ENCODE data around the gene C1R.

C1R gene

GRCh38 chr12:7092229-7092985 lies at the start of gene C1R:
Gene C1R (minus strand): TSS chr12:7092445. CDS start chr12:7092388, 57 bp downstream.
- Histone ChIP-seq H2AFZ (ENCODE audit: low read length) (peak within 1 kb of the TSS; percentile 99), H3K9me3 (replicated peaks; ENCODE audit: insufficient read depth, low read length) (no peaks in the 10 kb centered on the region), H3K4me2 (ENCODE audit: low read depth, low read length) (peak within 1 kb of the TSS; percentile 93), H3K27ac (ENCODE audit: low read length) (no peak within 1 kb of the TSS), H3K9me2 (replicated peaks; ENCODE audit: insufficient read depth, low read length) (no peaks in the 10 kb centered on the region), H3K27me3 (replicated peaks; ENCODE audit: insufficient read depth, low read length) (no peaks in the 10 kb centered on the region), H3F3A (ENCODE audit: insufficient read depth, low read length) (no peaks in the 10 kb centered on the region), H3K9ac (ENCODE audit: low read length) (peak within 1 kb of the TSS; percentile 58; the same call in 1 of the 2 replicates), H3K4me1 (ENCODE audit: low read length) (peaks cover 5% of the 10 kb centered on the region; the same call in 1 of the 2 replicates), H4K20me1 (ENCODE audit: insufficient read depth, low read length) (no peaks in the 10 kb centered on the region), H3K36me3 (replicated peaks; ENCODE audit: insufficient read depth, low read length) (no peaks in the 10 kb centered on the region), H3K79me2 (ENCODE audit: low read length) (no peaks in the 10 kb centered on the region), H3K4me3 (ENCODE audit: low read length) (peak within 1 kb of the TSS; percentile 76)
- DNase-seq, result peak; percentile 59
- TF ChIP-seq, protein P1, sequence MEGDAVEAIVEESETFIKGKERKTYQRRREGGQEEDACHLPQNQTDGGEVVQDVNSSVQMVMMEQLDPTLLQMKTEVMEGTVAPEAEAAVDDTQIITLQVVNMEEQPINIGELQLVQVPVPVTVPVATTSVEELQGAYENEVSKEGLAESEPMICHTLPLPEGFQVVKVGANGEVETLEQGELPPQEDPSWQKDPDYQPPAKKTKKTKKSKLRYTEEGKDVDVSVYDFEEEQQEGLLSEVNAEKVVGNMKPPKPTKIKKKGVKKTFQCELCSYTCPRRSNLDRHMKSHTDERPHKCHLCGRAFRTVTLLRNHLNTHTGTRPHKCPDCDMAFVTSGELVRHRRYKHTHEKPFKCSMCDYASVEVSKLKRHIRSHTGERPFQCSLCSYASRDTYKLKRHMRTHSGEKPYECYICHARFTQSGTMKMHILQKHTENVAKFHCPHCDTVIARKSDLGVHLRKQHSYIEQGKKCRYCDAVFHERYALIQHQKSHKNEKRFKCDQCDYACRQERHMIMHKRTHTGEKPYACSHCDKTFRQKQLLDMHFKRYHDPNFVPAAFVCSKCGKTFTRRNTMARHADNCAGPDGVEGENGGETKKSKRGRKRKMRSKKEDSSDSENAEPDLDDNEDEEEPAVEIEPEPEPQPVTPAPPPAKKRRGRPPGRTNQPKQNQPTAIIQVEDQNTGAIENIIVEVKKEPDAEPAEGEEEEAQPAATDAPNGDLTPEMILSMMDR (IDR thresholded peaks at IDR 0.05; ENCODE audit: low read length), result peak; percentile 86
- TF ChIP-seq EZH2 (optimal IDR thresholded peaks at IDR 0.05; ENCODE audit: low read depth, low read length), result no peak

GRCh38 chr12:7141351-7142005 lies 49.2 kb upstream of the C1R start:
- Histone ChIP-seq H3F3A (ENCODE audit: insufficient read depth, low read length) (no peaks in the 10 kb centered on the region), H3K79me2 (ENCODE audit: low read length) (no peaks in the 10 kb centered on the region), H3K4me1 (ENCODE audit: low read length) (0 out of 2 replicates have a peak, but pooled peaks cover 4% of the 10 kb centered on the region), H3K36me3 (replicated peaks; ENCODE audit: insufficient read depth, low read length) (no peaks in the 10 kb centered on the region), H4K20me1 (ENCODE audit: insufficient read depth, low read length) (no peaks in the 10 kb centered on the region), H3K9me2 (replicated peaks; ENCODE audit: insufficient read depth, low read length) (no peaks in the 10 kb centered on the region), H3K4me3 (ENCODE audit: low read length) (no peak overlapping the region), H3K9ac (ENCODE audit: low read length) (no peak overlapping the region), H3K9me3 (replicated peaks; ENCODE audit: insufficient read depth, low read length) (no peaks in the 10 kb centered on the region), H3K27me3 (replicated peaks; ENCODE audit: insufficient read depth, low read length) (no peaks in the 10 kb centered on the region), H3K4me2 (ENCODE audit: low read depth, low read length) (peak overlapping the region; percentile 60), H2AFZ (ENCODE audit: low read length) (peak overlapping the region; percentile 43; the same call in 1 of the 2 replicates), H3K27ac (ENCODE audit: low read length) (no peak overlapping the region)
- DNase-seq, result no peak
- TF ChIP-seq EZH2 (optimal IDR thresholded peaks at IDR 0.05; ENCODE audit: low read depth, low read length) (no peak), EZH2phosphoT487 (IDR thresholded peaks at IDR 0.05; ENCODE audit: low read length) (no peak)
- TF ChIP-seq, protein P1 (IDR thresholded peaks at IDR 0.05; ENCODE audit: low read length), result no peak

DNA sequence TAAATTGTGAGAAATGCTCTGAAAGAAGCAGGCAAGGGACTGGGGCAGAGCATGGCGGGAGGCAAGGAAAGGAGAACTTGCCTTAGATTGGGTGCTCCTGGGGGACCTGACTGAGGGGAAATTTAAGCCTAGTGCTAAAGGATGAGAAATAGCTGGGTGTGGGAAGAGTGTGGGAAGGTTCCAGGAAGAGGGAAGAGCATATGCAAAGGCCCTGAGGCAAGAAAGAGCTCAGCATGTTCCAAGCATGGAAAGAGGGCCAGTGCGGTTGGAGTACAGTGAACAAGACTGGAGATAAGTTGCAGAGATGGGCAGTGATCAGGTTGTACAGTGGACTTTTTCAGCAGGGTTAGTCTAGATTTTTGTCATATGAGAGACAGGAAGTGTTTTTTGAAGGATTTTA lies 47.0 kb upstream of the C1R start:
- Histone ChIP-seq H3K9me2 (replicated peaks; ENCODE audit: insufficient read depth, low read length) (no peaks in the 10 kb centered on the region), H3K27me3 (replicated peaks; ENCODE audit: insufficient read depth, low read length) (no peaks in the 10 kb centered on the region), H3K9me3 (replicated peaks; ENCODE audit: insufficient read depth, low read length) (no peaks in the 10 kb centered on the region), H3K4me3 (ENCODE audit: low read length) (no peak overlapping the region), H4K20me1 (ENCODE audit: insufficient read depth, low read length) (no peaks in the 10 kb centered on the region), H3K27ac (ENCODE audit: low read length) (no peak overlapping the region), H3K9ac (ENCODE audit: low read length) (no peak overlapping the region), H3K4me2 (ENCODE audit: low read depth, low read length) (no peak overlapping the region), H2AFZ (ENCODE audit: low read length) (no peak overlapping the region), H3F3A (ENCODE audit: insufficient read depth, low read length) (no peaks in the 10 kb centered on the region), H3K4me1 (ENCODE audit: low read length) (0 out of 2 replicates have a peak, but pooled peaks cover 4% of the 10 kb centered on the region), H3K79me2 (ENCODE audit: low read length) (no peaks in the 10 kb centered on the region), H3K36me3 (replicated peaks; ENCODE audit: insufficient read depth, low read length) (no peaks in the 10 kb centered on the region)
- TF ChIP-seq EZH2 (optimal IDR thresholded peaks at IDR 0.05; ENCODE audit: low read depth, low read length) (no peak), EZH2phosphoT487 (IDR thresholded peaks at IDR 0.05; ENCODE audit: low read length) (no peak)
- TF ChIP-seq, protein P1 (IDR thresholded peaks at IDR 0.05; ENCODE audit: low read length), result no peak
- no peak for DNase-seq

Data from MM.1S (cell line).